ENCODE measurements around the gene CYB561D1. TPM values are rescaled to one million over a fixed set of nuclear protein-coding genes. Genes with fewer than 3 reads are reported as not detected.

The CYB561D1 gene
- total and polyA plus RNA-seq, 10 of the 15 experiments (the other 5 are each of a cell fraction or from before 2014, with no cell fraction given): 0.68 to 9.0 (median 3.3) TPM

- TF ChIP-seq NKRF (conservative IDR thresholded peaks at IDR 0.05) (0 out of 2 replicates have a peak, but pooled peaks have one; percentile 22), BCL11A (IDR thresholded peaks at IDR 0.05; ENCODE audit: low read depth, low read length) (no peak), CHD2 (IDR thresholded peaks at IDR 0.05; ENCODE audit: borderline replicate concordance, low read depth, low read length) (no peak), IRF4 (IDR thresholded peaks at IDR 0.05; ENCODE audit: low read depth, low read length) (no peak)
Observed at GRCh38 chr1:109482791-109483671, 10.9 kb upstream of the CYB561D1 start (continued).

DNA sequence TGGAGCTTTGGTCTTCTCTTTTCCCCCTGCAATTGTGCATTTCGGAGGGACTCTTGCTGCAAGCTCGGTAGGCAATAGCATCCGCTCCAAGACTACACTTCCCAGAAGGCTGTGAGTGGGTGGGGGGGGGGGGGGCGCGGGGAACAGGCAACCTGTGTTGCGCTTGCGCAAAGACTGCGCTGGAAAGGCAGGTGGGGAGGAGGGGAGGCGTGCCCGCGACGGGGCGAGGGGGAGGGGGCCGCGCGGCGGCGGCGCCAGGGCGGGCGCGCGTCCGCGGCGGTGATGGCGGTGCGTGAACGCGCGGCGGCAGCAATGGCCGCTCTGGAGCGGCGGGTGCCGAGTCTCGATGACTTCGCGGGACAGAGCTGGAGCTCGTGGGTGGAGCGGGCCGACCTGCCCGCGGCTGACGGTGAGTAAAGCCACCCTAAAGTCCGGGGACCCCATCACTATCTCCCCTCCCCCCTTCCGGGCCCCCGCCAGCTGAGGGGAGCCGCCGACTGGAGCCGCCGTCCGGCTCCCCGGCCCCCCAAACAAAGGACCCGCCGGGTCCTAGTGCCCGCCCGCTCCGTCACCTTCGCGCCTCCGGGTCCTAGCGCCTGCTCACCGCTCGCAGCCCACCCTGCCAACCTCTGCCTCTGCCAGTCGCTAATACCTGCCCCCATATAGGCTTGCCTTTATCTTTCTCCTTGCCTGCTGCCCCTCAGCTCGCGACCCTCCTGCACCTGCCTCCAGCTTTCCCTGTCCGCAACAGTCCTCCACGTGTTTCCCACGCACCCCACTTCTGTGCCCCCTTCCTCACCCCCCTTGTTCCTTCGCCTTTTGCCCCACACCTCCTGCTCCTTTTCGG lies 10.0 kb upstream of the CYB561D1 start, which contains the start of gene ATXN7L2:
TSS of gene ATXN7L2 (plus strand) at position 234 of the 847 bp plus-strand sequence. CDS start at position 283, 49 bp downstream.
- H3K9ac ChIP-seq (ENCODE audit: control insufficient read depth, insufficient read depth, low read length): peak within 1 kb of the TSS; percentile 82
- ChIA-PET POLR2A (interaction anchor here (0.6 to 4.8 kb wide), 16 partner anchors 9 to 855 kb away, joined by 3 to 26 read pairs (median 4); partner anchors contain the start of genes CYB561D1, GNAI3, PSMA5 and RBM15), RAD21 (ENCODE audit: unreplicated experiment) (interaction anchor here (0.9 to 2.8 kb wide), 10 partner anchors 22 to 501 kb away, joined by 3 to 22 read pairs (median 5); partner anchors contain the start of gene AHCYL1), CTCF (interaction anchor here (0.5 to 5.7 kb wide), 8 partner anchors 10 to 735 kb away, joined by 3 to 91 read pairs (median 3); partner anchors contain the start of genes AHCYL1, CYB561D1 and PSRC1), SMC1A (ENCODE audit: uncharacterized antibody, unreplicated experiment) (interaction anchor here (0.6 to 5.0 kb wide), 6 partner anchors 10 to 65 kb away, joined by 3 to 55 read pairs (median 5); partner anchors contain the start of genes CYB561D1 and GNAI3)
- peak within 1 kb of the TSS; percentile 73 for H3K27ac ChIP-seq (ENCODE audit: control insufficient read depth, insufficient read depth)
- peaks cover 9% of the 10 kb centered on the region for H3K79me2 ChIP-seq (ENCODE audit: control insufficient read depth, insufficient read depth, low read length)
- peak within 1 kb of the TSS; percentile 94 for H2AFZ ChIP-seq (ENCODE audit: control insufficient read depth, low read depth, low read length)
- no TSS peak for BruUV-seq (replicated peaks)
- H3K4me3 ChIP-seq: peak within 1 kb of the TSS; percentile 74
- ATAC-seq (peak; percentile 86), DNase-seq (ENCODE audit: low read depth, low spot score) (peak; percentile 42), FAIRE-seq (no peak)
- no peaks in the 10 kb centered on the region for H3K9me3 ChIP-seq (replicated peaks; ENCODE audit: control insufficient read depth, insufficient read depth, low read length)
- no peaks in the 10 kb centered on the region for H4K20me1 ChIP-seq (ENCODE audit: control insufficient read depth, insufficient read depth)
- peaks cover 0 to 3% of the 10 kb centered on the region in 2 experiments; a peak in 3 of 4 replicates for H3K27me3 ChIP-seq (replicated peaks in 1 of 2; ENCODE audit: control insufficient read depth in 2 of 2, insufficient read depth in 2 of 2, low read length in 1 of 2)
- intact Hi-C loops (cut with micrococcal nuclease; ENCODE audit: unreplicated experiment): loop anchor here (1.0 kb wide), 1 partner anchor 58 kb away; the partner anchor contains the start of gene PSMA5
- WGBS (ENCODE audit: insufficient coverage, insufficient replicate concordance, low lambda C conversion rate, missing lambda C conversion rate): 1% methylated on average over 28 of the region's 73 CpGs
- in situ Hi-C loops (cut with MboI): no loop called here
- peaks cover 10% of the 10 kb centered on the region for H3K4me1 ChIP-seq (ENCODE audit: control insufficient read depth, insufficient read depth, low read length)
- peaks cover 0 to 2% of the 10 kb centered on the region in 2 experiments; a peak in 3 of 4 replicates for H3K36me3 ChIP-seq (ENCODE audit: control insufficient read depth in 2 of 2, insufficient read depth in 2 of 2, low read length in 1 of 2)
- peak within 1 kb of the TSS; percentile 99 for H3K4me2 ChIP-seq (ENCODE audit: control insufficient read depth, insufficient read depth)
- TF ChIP-seq NR2F1 (conservative IDR thresholded peaks at IDR 0.05) (peak; percentile 46; the same call in 1 of the 2 replicates), CBFB (IDR thresholded peaks at IDR 0.05; ENCODE audit: low read depth) (0 out of 2 replicates have a peak, but pooled peaks have one; percentile 61), HDGF (IDR thresholded peaks at IDR 0.05) (peak; percentile 98), ZNF274 (IDR thresholded peaks at IDR 0.05; ENCODE audit: insufficient read depth, insufficient read length) (no peak), SIX5 (IDR thresholded peaks at IDR 0.05; ENCODE audit: low read depth, low read length, severe bottlenecking) (peak; percentile 66), BRCA1 (IDR thresholded peaks at IDR 0.05; ENCODE audit: low read depth, low read length) (no peak), EGR1 (IDR thresholded peaks at IDR 0.05; ENCODE audit: borderline replicate concordance in 1 of 2, low read depth in 2 of 2, low read length in 2 of 2) (peak; percentile 42 to 98), POLR2AphosphoS2 (IDR thresholded peaks at IDR 0.05; ENCODE audit: low read depth, low read length) (0 out of 2 replicates have a peak, but pooled peaks have one; percentile 60), ETV6 (conservative IDR thresholded peaks at IDR 0.05 in 1 of 2, IDR thresholded peaks at IDR 0.05 in 1 of 2; ENCODE audit: borderline replicate concordance in 1 of 2, low read depth in 1 of 2) (no peak)
- TF ChIP-seq, protein P1, sequence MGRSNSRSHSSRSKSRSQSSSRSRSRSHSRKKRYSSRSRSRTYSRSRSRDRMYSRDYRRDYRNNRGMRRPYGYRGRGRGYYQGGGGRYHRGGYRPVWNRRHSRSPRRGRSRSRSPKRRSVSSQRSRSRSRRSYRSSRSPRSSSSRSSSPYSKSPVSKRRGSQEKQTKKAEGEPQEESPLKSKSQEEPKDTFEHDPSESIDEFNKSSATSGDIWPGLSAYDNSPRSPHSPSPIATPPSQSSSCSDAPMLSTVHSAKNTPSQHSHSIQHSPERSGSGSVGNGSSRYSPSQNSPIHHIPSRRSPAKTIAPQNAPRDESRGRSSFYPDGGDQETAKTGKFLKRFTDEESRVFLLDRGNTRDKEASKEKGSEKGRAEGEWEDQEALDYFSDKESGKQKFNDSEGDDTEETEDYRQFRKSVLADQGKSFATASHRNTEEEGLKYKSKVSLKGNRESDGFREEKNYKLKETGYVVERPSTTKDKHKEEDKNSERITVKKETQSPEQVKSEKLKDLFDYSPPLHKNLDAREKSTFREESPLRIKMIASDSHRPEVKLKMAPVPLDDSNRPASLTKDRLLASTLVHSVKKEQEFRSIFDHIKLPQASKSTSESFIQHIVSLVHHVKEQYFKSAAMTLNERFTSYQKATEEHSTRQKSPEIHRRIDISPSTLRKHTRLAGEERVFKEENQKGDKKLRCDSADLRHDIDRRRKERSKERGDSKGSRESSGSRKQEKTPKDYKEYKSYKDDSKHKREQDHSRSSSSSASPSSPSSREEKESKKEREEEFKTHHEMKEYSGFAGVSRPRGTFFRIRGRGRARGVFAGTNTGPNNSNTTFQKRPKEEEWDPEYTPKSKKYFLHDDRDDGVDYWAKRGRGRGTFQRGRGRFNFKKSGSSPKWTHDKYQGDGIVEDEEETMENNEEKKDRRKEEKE (IDR thresholded peaks at IDR 0.05): no peak
